ENCODE results near the gene SLC44A5. TPM values are rescaled to one million over a fixed set of nuclear protein-coding genes. Genes with fewer than 3 reads are reported as not detected.

The SLC44A5 gene
- total and polyA plus RNA-seq, 10 of the 15 experiments (the other 5 are each of a cell fraction or from before 2014, with no cell fraction given) = 0.04 to 1.3 TPM; not detected in 8

DNA sequence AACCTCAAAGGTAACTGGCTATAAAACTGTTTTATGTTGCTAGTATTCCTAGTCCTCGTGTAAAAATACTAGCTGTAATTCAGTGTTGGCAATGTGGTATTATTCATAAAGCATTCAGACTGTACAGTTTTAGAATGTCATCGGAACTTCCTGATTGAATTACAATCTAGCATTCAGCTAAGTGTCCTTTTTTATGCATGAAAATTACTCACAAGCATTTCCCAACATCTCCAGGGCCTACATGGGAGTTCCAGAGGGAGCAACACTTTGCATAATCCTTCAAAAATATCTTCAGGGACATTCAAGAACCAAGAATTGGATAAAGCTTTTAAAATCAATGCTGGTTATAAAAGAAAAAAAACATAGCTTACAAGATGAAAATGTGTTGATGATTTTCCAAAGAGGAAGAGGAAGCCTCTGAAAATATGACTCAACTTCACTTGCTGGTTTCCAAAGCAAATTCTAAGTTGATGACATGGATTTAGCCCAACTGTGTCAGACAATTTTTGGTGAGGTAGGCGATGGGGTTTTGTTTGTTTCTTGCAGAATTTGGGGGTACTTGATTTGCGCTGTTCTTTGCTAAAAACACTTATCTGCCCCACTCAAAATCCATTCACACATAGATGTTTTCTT, 137.8 kb downstream of the SLC44A5 start:
- no peak for FAIRE-seq
- Histone ChIP-seq H3K27ac (ENCODE audit: control insufficient read depth, insufficient read depth) (no peak overlapping the region), H2AFZ (ENCODE audit: control insufficient read depth, low read depth, low read length) (no peak overlapping the region), H3K9me3 (replicated peaks; ENCODE audit: control insufficient read depth, insufficient read depth, low read length) (no peaks in the 10 kb centered on the region), H4K20me1 (ENCODE audit: control insufficient read depth, insufficient read depth) (no peaks in the 10 kb centered on the region), H3K9ac (ENCODE audit: control insufficient read depth, insufficient read depth, low read length) (no peak overlapping the region), H3K4me2 (ENCODE audit: control insufficient read depth, insufficient read depth) (no peak overlapping the region), H3K4me3 (no peak overlapping the region), H3K27me3 (replicated peaks in 1 of 2; ENCODE audit: control insufficient read depth in 2 of 2, insufficient read depth in 2 of 2, low read length in 1 of 2) (no peaks in the 10 kb centered on the region), H3K36me3 (ENCODE audit: control insufficient read depth in 2 of 2, insufficient read depth in 2 of 2, low read length in 1 of 2) (no peaks in the 10 kb centered on the region), H3K4me1 (ENCODE audit: control insufficient read depth, insufficient read depth, low read length) (no peaks in the 10 kb centered on the region), H3K79me2 (ENCODE audit: control insufficient read depth, insufficient read depth, low read length) (no peaks in the 10 kb centered on the region)
- 26% methylated on average over 4 of the region's 4 CpGs for WGBS (ENCODE audit: insufficient coverage, insufficient replicate concordance, low lambda C conversion rate, missing lambda C conversion rate)
- CTCF ChIA-PET = no interaction called here
- SMC1A ChIA-PET (ENCODE audit: uncharacterized antibody, unreplicated experiment) = no interaction called here
- no peak for ATAC-seq
- intact Hi-C loops (cut with micrococcal nuclease; ENCODE audit: unreplicated experiment) (no loop called here), in situ Hi-C loops (cut with MboI) (no loop called here)
- RAD21 ChIA-PET (ENCODE audit: unreplicated experiment) = no interaction called here
- TF ChIP-seq ZBTB11 (CRISPR knock-in tag; IDR thresholded peaks at IDR 0.05) = no peak
- no peak for TF ChIP-seq CHD4 (IDR thresholded peaks at IDR 0.05)
- no peak for TF ChIP-seq JUNB (IDR thresholded peaks at IDR 0.05)
- no peak for TF ChIP-seq KLF5 (IDR thresholded peaks at IDR 0.05; ENCODE audit: partially characterized antibody)
- TF ChIP-seq TCF7 (IDR thresholded peaks at IDR 0.05; ENCODE audit: borderline replicate concordance) = no peak
- TF ChIP-seq POU2F2 (IDR thresholded peaks at IDR 0.05; ENCODE audit: borderline replicate concordance, low read depth, low read length) = no peak
- no peak for TF ChIP-seq EGR1 (IDR thresholded peaks at IDR 0.05; ENCODE audit: borderline replicate concordance in 1 of 2, low read depth in 2 of 2, low read length in 2 of 2)
- TF ChIP-seq POLR2AphosphoS5 (IDR thresholded peaks at IDR 0.05; ENCODE audit: low read length) = no peak
- TF ChIP-seq DPF2 (IDR thresholded peaks at IDR 0.05) = no peak
- no peak for TF ChIP-seq BCLAF1 (IDR thresholded peaks at IDR 0.05)
- no peak for TF ChIP-seq SIX5 (IDR thresholded peaks at IDR 0.05; ENCODE audit: low read depth, low read length, severe bottlenecking)
- no peak for TF ChIP-seq E2F4 (IDR thresholded peaks at IDR 0.05; ENCODE audit: low read depth, low read length)
- no peak for TF ChIP-seq ZNF622 (IDR thresholded peaks at IDR 0.05)
- no peak for TF ChIP-seq MTA2 (IDR thresholded peaks at IDR 0.05; ENCODE audit: low read depth)
- BruUV-seq (replicated peaks) = no TSS peak
- DNase-seq (ENCODE audit: low read depth, low spot score) = no peak
- POLR2A ChIA-PET = no interaction called here

Measured in GM12878 (cell line).